Stimulated activated CD8-positive, alpha-beta memory T cell treated with anti-CD3 and anti-CD28 coated beads, Interleukin-12 subunit alpha, Interleukin-12 subunit beta, amount 100 ng/mL, for 24 hours (primary cell): ENCODE results near the gene MIER2.

Experiments used
- DNase-seq: peaks from one replicate; pipeline ENCODE4 v3.0.0-alpha.2; 2020; ENCODE audit errors: extremely low read depth

The MIER2 gene

DNA sequence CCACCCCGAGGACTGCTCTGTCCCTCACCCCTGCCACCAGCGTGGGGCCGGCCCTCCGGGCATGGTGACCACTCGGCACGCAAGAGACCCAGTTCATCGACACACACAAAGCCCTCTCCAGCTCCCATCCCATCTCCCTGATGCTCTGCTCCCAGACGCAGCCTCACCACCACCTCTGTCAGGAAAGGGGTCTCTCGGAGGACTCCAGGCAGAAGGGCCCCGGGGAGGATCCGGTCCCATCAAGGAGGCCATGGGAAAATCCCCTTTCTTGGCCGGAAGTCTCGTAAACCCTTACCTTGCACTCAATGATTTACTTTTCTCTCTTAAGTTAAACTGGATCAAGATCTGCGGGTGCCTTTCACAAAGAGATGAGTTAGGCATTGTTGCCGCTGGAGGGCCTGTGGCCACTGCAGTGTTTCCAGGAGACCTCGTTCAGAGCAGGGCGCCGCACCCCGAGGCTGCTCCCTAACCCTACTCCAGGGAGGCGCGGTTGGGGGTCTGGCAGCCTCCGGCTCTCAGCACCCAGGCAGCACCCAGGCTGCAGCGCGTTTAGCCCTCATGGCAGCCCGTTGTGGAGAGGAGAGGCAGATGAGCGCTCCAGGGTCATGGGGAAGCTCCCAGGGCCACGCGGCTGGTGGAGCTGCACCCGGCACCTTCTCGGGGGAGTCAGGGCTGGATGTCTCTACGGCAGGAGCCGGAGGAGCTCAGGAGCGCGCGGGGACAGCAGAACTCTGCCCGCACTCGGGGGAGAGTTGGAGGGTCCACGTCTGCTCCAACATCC, 33.4 kb upstream of the MIER2 start:
- DNase-seq, result no peak

DNA sequence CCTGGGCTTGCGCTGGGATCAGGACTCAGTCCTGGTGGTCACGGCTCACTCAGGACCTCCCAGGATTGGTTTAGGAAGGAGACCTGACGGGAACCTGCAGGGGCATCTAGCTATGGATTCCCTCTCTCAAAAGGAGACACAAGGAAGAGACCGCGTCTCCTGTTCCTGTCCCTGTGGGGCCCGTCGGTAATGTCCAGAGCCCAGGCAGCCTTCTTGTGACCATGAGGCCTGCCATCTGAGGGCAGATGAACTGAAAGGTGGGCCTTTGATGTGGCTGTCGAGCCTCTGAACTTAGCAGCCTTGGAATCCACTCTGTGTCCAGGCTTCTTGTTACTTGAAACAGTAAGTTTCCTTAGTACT, 31.5 kb upstream of the MIER2 start:
- no peak for DNase-seq

DNA sequence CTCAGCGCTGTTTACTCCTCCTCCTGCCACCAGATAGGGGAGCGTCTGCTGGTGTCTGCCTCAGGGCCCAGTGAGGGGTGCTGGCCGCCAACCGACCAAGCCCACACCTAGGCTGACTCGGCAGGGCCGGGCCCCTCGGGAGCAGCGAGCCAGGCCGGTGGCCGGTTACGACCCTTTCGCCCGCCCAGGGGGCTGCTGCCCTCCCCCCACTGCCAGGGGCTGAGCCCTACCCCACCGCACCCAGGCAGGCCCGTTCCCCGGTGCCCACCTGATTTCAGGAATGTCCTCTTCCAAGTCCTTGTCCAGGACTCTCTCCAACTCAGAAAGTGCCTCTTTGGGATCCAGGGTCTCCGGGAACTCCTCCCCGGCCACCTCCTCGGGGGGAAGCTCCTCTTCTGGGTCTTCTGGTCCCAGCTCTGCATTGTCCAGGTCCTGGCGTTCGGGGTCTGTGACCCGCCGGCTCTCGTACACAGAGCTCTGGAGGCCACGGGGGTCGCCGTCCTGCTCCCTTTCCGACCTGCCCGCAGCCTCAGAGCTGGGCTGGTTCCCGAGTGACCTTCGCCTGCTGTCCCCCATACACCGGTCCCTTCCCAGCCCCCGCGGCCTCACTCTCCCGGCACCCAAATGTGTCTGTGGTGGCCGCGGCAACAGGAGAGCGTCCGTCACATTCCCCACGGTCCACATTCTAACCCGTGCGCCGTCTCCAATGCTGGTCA, 31.0 kb upstream of the MIER2 start:
- DNase-seq, result no peak

DNA sequence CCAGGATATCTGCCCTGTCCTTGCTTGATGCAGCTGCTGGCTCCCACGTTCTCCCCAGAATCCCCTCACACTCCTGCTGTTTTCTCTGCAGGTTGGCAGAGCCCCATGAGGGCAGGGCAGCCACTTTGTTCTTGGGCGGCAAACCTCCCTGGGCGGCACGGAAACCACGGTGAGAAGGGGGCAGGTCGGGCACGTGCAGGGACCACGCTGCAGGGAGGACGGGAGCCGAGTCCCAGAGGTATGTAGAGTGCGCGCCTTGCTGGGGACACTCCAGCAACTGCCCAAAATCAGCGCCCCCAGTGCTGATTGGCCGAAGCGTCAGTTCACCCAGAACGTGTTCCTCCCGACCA, 30.3 kb upstream of the MIER2 start:
- no peak for DNase-seq

DNA sequence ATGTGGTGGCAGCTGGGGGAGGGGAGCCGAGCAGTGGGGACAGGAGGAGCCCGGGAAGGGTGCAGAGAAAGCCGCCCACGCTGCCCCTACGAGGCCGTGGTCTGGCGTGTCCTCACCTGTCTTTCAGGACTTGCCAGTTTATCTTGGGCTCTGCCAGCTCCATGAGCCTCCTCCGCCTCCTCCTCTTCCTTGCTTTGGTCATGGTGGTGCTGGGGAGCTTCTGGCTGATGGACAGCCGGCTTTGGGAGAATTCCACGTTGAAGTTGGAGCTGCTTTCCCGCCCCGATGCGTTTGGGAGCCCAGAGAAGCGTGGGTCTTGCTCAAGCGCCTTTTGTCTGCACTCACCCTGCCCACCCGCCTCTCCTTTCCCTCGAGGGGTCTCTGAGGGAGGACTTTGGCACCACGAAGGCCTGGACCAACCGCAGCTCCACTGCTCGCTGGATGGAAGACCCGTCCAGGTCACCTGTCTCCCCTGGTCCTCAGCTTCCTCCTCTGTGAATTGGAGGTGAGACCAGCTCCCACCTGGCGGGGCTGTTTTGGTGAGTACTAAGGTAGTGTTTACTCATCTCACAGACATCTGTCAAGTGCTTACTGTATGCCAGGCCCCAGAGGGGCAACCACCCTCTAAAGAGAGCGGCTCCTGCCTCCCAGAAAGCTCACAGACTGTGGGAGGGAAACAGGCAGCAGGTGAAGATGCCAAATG, 29.7 kb upstream of the MIER2 start:
- no peak for DNase-seq

DNA sequence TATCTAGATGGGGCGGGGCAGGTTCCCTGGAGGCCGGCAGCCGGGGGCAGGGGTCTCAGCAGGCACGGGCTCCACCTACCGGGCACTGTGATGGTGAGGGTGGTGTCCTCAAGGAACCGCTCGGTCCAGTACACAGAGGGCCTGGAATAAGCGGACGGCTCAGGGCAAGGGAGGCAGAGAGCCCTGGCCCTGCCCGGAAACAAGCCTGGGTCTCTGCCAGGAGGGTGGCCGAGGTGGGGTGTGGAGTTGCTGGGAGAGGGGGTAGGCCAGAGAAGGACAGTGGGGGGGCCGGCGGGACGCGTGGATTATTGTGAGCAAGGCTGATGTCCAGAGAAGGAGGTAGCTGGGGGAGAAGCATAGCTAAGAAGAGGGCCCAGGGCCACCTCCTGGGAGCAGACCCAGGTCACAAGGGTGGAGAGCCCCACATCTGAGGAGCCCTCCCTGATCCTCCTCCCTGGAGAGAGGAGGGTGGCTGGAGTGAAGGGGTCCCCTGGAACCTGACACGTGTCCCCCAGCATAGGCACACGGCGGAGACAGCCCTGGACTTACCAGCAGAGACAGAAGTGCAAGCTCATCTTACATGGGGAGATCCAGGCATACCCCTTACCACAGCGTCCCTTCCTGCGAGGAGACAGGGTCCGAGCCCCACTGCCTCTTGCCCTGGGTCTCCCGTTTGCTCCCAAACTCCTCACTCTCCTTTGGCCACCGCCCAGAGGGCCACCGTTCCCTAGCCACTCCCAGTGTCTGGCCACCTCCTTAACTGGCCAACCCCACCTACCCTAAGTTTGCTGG, 29.0 kb upstream of the MIER2 start:
- DNase-seq, result no peak

DNA sequence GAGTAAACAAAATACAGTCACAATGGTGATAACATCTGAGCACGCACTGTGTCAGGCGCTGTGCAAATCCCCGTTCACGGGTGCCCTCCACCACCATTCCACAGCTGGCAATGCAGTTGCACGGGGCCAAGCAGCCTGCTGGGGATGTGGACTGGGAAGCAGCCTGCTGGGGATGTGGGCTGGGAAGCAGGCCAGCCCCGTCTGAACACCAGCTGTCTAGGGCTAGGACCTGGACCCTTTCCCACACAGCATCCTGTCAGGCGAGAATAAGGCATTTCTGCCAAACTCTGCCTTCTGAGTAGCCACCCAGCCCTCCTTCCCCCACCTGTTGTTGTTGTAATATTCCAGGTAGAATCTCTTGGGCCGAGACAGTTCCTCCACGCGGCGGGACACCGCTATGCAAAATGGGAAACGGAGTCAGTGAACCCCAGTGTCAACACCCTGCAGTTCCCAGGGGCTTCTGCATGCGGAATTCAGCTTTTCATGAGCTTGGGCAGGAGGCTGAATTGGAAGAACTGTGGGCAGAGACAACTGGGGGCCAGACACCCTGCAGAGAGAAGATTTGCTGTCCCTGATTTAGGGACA, 27.8 kb upstream of the MIER2 start:
- DNase-seq, result no peak

DNA sequence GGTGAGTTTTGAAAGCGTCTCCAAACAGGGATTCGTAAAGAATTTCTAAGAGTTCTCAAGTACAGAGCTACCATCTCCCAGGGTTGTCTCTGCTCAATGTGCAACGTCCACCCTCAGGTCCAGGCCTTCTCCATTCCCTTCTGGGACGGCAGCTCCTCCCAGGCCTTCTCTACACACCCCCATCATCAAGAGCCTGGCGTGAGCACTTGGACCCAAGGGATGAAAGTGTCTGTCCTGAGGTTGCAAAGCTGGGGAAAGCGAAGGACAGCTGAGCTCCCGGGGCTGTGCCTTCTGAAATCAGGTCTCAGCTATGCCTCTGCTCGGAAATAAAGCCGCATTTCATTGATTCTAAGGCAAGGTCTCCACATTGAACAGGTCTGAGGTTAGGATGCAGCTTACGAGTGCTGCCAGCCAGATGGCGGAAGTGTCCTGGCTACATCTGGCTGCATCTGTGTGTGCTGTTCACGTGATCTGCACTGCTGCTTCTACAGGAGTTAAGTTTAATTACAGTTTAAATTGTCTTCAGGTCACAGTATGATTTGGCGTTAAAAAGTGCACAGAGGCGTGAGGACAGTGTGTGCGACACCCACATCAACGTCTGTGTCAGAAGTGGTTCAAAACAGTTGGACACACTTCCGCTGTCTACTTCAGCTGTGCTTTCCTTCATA, 27.0 kb upstream of the MIER2 start:
- DNase-seq, result no peak

DNA sequence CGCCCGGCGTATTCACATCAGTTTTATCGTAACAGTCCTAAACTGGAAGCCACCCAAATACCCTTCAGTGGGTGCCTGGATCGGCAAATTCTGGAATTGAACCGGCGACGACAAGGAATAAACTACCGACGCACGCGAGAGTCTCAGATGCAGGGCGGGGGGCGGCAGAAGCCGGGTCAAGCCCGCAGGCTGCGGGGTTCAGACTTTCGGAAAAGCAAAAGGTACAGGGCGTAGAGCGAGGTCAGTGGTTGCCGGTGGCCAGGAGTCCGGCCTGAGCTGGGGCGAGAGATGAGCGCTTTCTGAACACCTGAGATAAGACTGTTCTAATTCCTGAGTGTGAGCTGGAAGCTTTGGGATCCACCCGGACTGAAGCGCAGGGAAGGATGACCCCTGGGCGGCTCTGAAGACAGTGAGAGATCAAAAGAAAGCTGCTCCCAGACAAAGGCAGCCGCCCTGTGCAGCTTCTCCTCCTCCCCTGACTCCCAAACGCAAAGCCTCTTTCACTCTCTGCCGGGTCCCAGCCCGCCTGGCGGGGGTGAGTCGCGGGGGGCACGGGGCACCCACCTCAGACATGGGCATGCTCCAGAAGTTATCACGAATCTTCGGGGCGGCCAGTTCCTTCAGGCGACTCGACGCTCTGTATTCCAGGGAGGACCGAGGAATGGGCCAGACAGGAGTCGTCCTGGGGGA, 26.2 kb upstream of the MIER2 start:
- no peak for DNase-seq

DNA sequence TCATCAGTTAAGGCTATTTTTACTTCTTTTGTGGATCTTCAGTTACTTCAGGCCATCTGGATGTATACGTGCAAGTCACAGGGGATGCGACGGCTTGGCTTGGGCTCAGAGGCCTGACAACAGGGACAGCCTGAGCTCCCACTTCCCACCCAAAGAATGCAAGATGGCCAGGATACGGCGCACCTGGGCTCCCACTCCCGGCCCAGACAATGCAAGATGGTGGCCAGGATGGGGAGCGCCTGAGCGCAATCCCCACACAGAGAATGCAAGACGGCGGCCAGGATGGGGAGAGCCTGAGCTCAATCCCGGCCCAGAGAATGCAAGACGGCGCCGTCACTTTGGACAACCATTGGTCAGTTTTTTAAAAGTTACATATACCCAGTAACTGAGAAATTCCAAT, 25.3 kb upstream of the MIER2 start:
- DNase-seq, result no peak

DNA sequence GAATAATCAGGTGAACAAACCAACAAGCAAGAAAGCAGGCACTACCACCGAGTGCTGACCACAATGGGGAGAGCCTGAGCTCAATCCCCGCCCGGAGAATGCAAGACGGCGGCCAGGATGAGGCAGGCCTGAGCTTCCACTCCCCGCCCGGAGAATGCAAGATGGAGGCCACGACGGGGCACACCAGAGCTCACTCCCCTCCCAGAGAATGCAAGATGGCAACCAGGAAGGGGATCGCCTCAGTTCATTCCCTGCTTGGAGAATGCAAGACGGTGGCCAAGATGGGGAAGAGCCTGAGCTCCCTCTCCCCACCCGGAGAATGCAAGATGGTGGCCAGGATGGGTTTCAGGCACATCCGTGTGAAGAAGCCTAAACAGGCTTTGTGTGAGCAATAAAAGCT, 24.7 kb upstream of the MIER2 start:
- DNase-seq, result no peak

DNA sequence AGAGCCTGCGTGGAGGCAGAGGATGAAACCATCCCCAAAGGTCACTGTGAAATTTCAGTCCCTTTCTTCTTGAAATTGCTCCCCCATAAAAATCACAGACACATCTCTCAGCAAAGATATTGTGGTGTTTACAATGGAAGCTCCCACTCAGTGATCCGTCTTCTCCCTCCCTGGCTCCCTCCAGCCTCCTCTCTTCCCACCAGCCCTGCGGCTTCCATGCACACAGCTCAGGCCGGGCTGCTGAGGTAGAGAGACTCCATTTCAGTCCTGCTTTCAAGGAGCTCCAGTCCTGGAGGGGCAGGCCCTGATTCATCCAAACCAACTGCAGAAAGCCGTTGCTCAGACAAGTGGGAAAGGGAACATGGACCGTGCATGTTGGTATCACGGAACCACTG, 24.0 kb upstream of the MIER2 start:
- no peak for DNase-seq

DNA sequence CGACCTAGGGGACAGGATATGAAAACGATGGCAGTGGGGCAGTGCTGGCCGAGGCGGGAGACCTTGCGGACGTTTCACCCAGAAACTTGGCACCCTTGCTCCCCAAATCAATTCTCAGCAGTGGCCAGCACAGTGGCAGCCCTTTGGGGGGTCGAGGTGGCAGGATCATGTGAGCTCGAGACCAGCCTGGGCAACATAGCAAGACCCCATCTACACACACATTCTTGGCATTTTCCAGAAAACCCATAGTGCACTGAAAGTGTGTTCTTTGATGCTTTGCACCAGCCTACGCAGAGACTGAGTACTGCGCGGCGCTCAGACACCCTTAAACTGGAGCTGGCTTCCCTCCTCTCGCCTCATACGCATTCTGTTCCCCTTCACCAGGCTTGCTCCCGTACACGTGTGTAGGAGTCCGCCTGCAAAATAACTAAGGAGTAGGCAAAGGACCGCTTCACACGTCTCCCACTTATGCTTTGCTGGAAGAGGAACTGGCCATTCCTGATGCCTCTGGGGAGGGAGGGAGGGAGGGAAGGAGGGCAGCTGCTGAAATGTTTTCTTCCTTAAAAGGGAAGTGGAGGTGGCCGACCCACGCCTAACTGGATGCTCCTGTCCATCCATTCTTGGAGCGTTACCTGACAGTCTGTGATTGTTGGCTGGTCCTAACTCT, 23.5 kb upstream of the MIER2 start:
- no peak for DNase-seq

DNA sequence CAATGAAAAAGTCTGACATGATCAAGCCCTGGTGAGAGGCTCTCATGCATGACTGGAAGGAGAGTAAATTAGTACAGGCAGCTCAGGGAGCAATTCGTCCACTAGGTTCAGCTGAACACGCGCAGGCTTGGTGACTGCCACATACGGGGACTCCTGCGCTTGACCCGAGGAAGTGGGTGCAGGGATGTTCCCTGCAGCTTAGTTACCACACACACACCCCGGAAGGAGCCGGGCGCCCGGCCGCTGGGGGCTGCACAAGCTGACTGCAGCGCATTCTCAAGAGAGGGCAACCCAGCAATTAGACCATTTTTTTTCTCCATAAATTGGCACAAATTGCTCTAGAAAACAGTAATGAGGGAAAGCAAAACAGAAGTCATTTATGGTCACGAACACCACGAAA, 23.0 kb upstream of the MIER2 start:
- no peak for DNase-seq

DNA sequence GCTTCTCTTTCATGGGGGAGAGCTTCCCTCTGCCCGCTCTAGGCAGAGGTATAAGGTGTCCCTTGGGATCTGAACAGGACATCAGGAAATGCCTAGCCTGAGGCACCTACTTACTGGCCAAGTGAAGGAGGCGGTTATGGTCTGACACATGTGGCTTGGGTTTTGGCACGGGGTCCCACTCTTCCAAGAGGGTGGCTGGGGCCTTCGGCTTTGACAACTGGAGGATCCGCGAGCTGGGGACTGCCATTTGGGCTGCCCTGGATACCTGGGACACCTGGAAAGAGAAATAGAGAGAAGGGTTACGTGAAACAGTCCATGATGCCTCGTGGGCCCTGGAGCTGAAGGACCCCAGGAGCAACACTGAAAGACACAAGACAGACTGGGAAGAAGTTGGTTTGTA, 22.4 kb upstream of the MIER2 start:
- DNase-seq, result no peak

DNA sequence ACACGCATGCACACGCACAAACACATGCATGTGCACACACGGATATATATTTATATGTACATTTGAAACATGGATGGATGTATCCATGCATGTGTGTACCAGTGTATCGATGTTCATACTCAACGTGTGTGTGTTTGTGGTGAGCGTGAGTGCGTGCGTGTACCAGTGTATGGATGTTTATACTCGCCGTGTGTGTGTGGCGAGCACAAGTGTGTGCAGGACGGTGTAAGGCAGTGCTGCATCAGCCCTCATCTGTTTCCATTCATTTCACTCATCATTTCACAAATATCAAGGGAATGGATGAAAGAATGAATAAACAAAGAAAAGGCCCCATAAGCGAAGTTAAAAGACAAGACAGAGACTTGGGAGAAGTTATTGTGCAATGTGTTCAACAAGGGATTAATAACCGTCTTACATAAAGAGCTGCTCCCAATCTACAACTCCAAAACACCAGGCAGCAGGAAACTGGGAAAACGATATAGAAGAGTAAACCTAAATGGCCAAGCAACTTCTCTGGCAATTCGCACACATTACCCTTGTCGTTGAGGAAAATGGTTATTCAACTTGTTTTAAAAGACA, 21.7 kb upstream of the MIER2 start:
- DNase-seq, result no peak

DNA sequence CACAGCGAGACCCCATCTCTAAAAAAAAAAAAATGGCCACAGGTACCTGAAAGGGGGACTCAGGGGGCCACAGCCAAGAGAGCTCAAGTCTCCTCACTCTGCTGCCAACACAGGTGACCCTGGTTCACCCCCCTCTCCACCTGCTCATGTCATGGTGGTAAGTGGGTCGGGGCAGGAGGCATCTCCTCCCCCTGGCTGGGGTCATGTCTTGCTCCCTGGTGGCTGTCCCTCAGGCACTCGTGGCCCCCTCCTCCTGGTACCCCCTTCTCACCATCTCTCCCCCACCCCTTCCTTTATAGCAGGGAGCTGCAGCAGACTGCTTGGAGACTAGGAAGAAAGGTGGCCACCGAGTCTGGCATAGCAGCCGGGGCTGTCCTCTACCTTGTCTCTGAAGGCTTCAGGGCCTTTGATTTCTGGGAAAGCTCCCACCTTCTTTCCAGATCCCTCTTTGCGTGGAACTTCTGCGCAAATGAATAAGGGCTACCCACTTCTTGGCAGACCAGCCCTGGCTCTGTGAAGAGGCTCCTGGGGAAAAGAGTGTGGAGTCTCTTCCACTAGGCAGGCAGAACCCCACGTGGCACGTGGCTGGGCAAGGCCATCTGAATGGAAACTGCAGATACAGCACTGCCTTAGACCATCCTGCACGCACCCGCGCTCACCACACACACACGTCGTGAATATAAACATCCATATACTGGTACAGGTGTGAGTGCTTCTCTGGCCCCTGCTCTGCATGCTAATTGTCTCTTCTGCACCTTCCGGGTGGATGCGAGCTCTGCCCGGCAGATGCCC, 20.1 kb upstream of the MIER2 start:
- DNase-seq, result no peak

DNA sequence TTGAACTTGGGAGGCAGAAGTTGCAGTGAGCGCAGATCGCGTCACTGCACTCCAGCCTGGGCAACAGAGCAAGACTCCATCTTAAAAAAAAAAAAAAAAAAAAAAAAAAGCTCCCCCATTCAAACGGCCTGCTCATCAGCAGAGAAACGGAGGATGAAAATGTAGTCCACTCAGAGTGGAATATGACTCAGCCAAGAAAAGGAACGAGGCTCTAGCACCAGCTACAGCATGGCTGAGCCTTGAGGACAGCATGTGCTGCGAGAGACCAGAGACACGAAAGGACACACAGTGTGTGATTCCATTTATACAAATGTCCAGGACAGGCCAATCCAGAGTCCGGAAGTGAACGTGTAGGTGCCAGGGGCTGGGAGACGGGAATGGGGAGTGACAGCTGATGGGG, 18.1 kb upstream of the MIER2 start:
- DNase-seq, result no peak

DNA sequence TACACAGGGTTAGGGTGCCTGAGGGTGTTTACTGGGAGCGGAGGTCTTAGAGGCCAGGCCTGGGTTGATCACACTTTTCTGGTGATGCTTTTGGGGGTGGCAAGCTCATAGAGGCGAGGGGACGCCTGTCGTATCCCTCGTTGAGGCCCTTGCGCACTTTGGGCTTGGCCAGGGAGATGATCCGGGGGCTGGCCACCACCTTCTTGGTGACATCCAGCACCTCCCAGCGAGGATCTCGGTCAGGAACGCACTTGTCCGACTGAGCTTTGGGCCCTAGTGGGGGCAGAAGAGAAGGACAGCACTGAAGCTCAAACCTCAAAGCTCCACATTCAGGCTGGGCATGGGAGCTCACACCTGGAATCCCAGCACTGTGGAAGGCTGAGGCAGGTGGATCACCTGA, 17.6 kb upstream of the MIER2 start:
- DNase-seq, result no peak
